ENCODE measurements around the gene OR9G1. TPM values are rescaled to one million over a fixed set of nuclear protein-coding genes. Genes with fewer than 3 reads are reported as not detected.
"Not testable (repeated sequence)": the region's sequence is repeated elsewhere in the genome, so short reads cannot be mapped to it uniquely, and the experiment has no call there.

The OR9G1 gene
- not detected in 2 replicates for total RNA-seq
- long read RNA-seq, result 0 reads

- no peaks in the 10 kb centered on the region for H3K4me1 Mint-ChIP-seq
- H3K9me3 Mint-ChIP-seq, result no peaks in the 10 kb centered on the region
- no peaks in the 10 kb centered on the region for H3K36me3 Mint-ChIP-seq (ENCODE audit: low read depth)
- H3K27me3 Mint-ChIP-seq (ENCODE audit: low read depth), result peaks cover 2% of the 10 kb centered on the region
- no peak within 1 kb of the TSS for H3K4me3 Mint-ChIP-seq
- no peak within 1 kb of the TSS for H3K27ac Mint-ChIP-seq (ENCODE audit: unreplicated experiment)
- no peak for DNase-seq (ENCODE audit: low read depth, low spot score)
- no peak for TF ChIP-seq CTCF (conservative IDR thresholded peaks at IDR 0.05)
These were observed at the start of gene OR9G1 for GRCh38 chr11:56698795-56699194. TSS of gene OR9G1 (plus strand) at chr11:56699095. CDS start at chr11:56700388, 1,293 bp downstream.

- H3K4me3 Mint-ChIP-seq, result no peak overlapping the region
- H3K4me1 Mint-ChIP-seq, result peaks cover 9% of the 10 kb centered on the region
- no peak for DNase-seq (ENCODE audit: low read depth, low spot score)
- H3K27ac Mint-ChIP-seq (ENCODE audit: unreplicated experiment), result no peak overlapping the region
- peaks cover 3% of the 10 kb centered on the region for H3K9me3 Mint-ChIP-seq
- H3K27me3 Mint-ChIP-seq (ENCODE audit: low read depth), result peaks cover 3% of the 10 kb centered on the region
- no peaks in the 10 kb centered on the region for H3K36me3 Mint-ChIP-seq (ENCODE audit: low read depth)
- TF ChIP-seq CTCF (conservative IDR thresholded peaks at IDR 0.05), result no peak
These were observed 39.1 kb upstream of the OR9G1 start for GRCh38 chr11:56659755-56660154.

GRCh38 chr11:56663386-56663785 lies 35.5 kb upstream of the OR9G1 start, which contains the start of gene OR5AR1:
TSS of gene OR5AR1 (plus strand) at chr11:56663686. CDS start at chr11:56663686, 0 bp downstream.
- Mint-ChIP-seq H3K9me3 (no peaks in the 10 kb centered on the region), H3K27me3 (ENCODE audit: low read depth) (peaks cover 7% of the 10 kb centered on the region), H3K4me1 (peaks cover 9% of the 10 kb centered on the region), H3K27ac (ENCODE audit: unreplicated experiment) (no peak within 1 kb of the TSS), H3K4me3 (no peak within 1 kb of the TSS), H3K36me3 (ENCODE audit: low read depth) (no peaks in the 10 kb centered on the region)
- no peak for TF ChIP-seq CTCF (conservative IDR thresholded peaks at IDR 0.05)
- DNase-seq (ENCODE audit: low read depth, low spot score), result no peak

GRCh38 chr11:56670984-56671383 lies 27.9 kb upstream of the OR9G1 start:
- DNase-seq (ENCODE audit: low read depth, low spot score), result no peak
- Mint-ChIP-seq H3K4me1 (no peaks in the 10 kb centered on the region), H3K27me3 (ENCODE audit: low read depth) (peaks cover 7% of the 10 kb centered on the region), H3K9me3 (no peaks in the 10 kb centered on the region), H3K4me3 (no peak overlapping the region), H3K36me3 (ENCODE audit: low read depth) (no peaks in the 10 kb centered on the region), H3K27ac (ENCODE audit: unreplicated experiment) (no peak overlapping the region)
- TF ChIP-seq CTCF (conservative IDR thresholded peaks at IDR 0.05), result no peak

GRCh38 chr11:56688554-56689100 lies 10.3 kb upstream of the OR9G1 start:
- Mint-ChIP-seq H3K27me3 (ENCODE audit: low read depth) (peaks cover 13% of the 10 kb centered on the region), H3K27ac (ENCODE audit: unreplicated experiment) (no peak overlapping the region), H3K4me1 (no peaks in the 10 kb centered on the region), H3K4me3 (no peak overlapping the region), H3K36me3 (ENCODE audit: low read depth) (no peaks in the 10 kb centered on the region), H3K9me3 (no peaks in the 10 kb centered on the region)
- no peak for TF ChIP-seq CTCF (conservative IDR thresholded peaks at IDR 0.05)
- DNase-seq (ENCODE audit: low read depth, low spot score), result no peak

- H3K9me3 Mint-ChIP-seq; H3K27ac Mint-ChIP-seq (ENCODE audit: unreplicated experiment); H3K4me1 Mint-ChIP-seq; H3K36me3 Mint-ChIP-seq (ENCODE audit: low read depth); DNase-seq (ENCODE audit: low read depth, low spot score); H3K4me3 Mint-ChIP-seq: not testable (repeated sequence)
- peaks cover 12% of the 10 kb centered on the region for H3K27me3 Mint-ChIP-seq (ENCODE audit: low read depth)
These were observed 7.7 kb upstream of the OR9G1 start for GRCh38 chr11:56691179-56691578.
